OCI-M2 (cell line): ENCODE results near the gene DLD.
"Not testable (repeated sequence)": the region's sequence is repeated elsewhere in the genome, so short reads cannot be mapped to it uniquely, and the experiment has no call there.

Experiments
- DNase-seq: peaks from one replicate; lab custom pipeline; 2025; ENCODE audit not compliant: unreplicated experiment; lab: John Stamatoyannopoulos, UW

The DLD gene, protein sequence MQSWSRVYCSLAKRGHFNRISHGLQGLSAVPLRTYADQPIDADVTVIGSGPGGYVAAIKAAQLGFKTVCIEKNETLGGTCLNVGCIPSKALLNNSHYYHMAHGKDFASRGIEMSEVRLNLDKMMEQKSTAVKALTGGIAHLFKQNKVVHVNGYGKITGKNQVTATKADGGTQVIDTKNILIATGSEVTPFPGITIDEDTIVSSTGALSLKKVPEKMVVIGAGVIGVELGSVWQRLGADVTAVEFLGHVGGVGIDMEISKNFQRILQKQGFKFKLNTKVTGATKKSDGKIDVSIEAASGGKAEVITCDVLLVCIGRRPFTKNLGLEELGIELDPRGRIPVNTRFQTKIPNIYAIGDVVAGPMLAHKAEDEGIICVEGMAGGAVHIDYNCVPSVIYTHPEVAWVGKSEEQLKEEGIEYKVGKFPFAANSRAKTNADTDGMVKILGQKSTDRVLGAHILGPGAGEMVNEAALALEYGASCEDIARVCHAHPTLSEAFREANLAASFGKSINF

DNA sequence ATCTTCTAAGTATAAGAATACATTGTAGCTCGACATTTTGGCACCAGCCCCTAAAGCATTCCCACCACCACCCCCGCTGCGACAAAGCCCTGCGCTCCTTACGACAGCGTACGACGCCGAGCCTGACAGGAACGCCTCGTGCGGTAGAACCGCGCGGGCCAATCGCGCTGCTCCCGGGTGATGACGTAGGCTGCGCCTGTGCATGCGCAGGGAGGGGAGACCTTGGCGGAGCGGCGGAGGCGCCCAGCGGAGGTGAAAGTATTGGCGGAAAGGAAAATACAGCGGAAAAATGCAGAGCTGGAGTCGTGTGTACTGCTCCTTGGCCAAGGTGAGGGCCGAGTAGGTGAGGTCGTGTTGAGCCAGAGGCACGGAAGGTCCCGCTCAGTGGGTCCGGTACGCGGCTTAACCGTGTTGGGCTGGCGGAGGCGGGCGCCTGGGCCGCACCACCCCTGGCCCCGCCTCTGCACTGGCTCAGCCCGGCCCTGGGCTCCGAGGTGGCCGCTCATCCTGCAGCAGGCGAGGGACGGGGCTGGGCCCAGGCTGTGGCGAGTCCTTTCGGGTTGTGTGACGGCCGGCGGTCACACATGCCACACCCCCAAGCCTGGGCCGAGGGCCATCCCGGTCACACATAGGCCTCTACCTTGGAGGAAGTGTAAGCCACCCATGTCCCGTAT is at the start of gene DLD:
DLD (plus strand) TSS at position 222 of the 674 bp plus-strand sequence; CDS start at position 290, 68 bp downstream.
- DNase-seq, result no peak

DNA sequence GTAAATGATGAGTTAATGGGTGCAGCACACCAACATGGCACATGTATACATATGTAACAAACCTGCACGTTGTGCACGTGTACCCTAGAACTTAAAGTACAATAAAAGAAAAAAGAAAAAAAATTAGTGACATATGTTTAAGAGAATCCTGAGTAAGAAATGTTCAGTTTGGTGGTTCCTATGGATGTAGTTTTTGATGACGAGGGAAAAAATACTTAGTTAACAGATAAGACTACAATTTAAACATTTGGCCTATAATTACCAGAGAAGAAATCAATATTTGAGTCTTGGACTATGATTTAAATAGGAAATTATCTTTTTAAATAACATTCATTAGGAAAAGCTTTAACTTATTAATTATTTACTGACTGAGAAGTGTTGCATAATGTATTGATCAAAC is 48.8 kb upstream of the DLD start:
- no peak for DNase-seq

DNA sequence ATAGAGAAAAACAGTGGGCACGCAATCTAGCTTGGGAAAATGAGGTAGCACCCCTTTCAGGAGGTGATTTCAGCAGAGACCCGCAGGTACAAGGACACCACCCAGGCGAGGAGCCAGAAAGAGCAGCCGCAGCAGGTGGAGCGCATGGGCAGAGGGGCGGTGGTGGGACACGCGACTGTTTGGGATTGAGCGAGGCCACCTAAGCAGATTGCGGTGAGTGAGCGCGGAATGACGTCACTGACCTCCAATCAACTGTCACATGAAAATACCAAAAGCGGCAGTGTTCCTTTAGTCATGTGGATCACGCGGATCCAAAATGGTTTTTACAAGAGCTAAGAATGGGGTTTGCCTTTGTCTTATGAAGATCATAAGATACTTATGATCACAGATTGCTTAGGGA is 47.8 kb upstream of the DLD start:
- no peak for DNase-seq

DNA sequence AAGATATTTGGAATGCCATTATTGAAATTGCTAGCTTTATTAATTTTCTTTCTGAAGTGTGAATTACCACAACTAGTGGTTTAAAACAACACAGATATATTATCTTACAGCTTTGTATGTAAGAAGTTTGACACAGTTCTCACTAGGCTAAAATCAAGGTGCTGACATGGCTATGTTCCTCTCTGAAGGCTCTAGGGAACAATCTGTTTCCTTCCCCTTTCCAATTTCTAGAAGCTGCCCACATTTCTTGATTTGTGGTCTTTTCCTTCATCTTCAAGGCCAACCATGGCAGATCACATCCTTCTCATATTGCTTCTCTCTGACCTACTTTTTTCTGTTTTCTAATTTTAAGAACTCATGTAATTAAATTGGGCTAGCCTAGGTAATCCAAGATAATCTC is 44.7 kb upstream of the DLD start:
- no peak for DNase-seq

DNA sequence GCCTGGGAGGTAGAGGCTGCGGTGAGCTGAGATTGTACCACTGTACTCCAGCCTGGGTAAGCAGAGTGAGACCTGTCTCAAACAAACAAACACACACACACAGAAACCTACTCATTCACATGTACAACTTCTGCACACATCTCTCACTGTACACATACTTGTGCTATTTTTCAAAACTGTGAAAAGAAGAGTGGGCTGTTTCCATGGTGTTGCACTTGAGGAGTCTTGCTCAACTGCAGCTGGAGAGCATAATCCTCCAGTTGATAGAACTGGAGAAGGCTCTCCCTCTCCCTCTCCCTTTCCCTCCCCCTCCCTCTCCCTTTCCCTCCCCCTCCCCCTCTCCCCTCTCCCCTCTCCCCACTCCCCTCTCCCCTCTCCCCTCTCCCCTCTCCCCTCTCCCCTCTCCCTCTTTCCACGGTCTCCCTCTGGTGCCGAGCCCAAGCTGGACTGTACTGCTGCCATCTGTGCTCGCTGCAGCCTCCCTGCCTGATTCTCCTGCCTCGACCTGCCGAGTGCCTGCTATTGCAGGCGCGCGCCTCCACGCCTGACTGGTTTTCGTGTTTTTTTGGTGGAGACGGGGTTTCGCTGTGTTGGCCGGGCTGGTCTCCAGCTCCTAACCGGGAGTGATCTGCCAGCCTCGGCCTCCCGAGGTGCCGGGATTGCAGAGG is 43.7 kb upstream of the DLD start:
- no peak for DNase-seq

DNA sequence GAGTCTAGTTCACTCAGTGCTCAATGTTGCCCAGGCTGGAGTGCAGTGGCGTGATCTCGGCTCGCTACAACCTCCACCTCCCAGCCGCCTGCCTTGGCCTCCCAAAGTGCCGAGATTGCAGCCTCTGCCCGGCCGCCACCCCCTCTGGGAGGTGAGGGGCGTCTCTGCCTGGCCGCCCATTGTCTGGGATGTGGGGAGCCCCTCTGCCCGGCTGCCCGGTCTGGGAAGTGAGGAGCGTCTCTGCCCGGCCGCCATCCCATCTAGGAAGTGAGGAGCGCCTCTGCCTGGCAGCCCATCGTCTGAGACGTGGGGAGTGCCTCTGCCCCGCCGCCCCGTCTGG is 43.2 kb upstream of the DLD start:
- not testable (repeated sequence) for DNase-seq

DNA sequence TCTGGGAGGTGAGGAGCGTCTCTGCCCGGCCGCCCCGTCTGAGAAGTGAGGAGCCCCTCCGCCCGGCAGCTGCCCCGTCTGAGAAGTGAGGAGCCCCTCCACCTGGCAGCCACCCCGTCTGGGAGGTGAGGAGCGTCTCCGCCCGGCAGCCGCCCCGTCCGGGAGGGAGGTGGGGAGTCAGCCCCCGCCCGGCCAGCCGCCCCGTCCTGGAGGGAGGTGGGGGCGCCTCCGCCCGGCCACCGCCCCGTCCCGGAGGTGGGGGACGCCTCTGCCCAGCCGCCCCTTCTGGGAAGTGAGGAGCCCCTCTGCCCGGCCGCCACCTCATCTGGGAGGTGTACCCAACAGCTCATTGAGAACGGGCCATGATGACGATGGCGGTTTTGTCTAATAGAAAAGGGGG is 42.8 kb upstream of the DLD start:
- not testable (repeated sequence) for DNase-seq

DNA sequence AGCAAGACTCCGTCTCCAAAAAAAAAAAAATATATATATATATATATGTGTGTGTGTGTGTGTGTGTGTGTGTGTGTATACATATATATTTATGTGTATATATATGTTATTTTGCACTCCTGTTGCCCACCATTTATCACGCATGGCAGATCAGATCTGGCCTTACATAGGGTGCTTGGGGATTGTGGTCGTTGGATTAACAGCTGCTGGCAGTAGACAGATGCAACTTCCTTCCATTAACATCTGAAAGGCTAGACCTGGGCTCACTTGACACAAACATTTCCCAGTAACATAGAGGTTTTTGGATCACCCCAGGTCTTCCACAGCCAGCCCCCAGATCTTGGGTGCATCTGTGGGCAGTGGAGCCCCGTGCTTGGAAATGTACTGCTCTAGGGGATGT is 40.8 kb upstream of the DLD start:
- DNase-seq, result no peak

DNA sequence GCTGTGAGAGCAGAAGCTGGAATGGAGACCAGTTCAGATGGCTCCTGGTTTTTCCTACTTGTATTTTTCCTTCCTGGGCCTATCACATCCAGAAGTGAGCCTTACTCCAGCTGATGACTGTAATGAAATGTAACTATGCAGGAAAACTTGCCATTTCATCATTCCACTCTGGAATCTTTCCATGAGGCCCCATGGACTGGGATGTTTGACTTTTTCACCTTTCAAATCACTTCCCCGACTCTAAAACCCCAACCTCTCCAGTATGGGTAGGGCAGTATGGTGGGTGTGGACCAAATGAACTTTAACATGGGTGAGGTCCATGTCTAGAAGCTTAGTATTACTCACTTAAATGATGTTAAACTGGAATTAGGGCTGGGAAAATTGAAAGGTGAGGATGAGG is 40.3 kb upstream of the DLD start:
- DNase-seq, result no peak

DNA sequence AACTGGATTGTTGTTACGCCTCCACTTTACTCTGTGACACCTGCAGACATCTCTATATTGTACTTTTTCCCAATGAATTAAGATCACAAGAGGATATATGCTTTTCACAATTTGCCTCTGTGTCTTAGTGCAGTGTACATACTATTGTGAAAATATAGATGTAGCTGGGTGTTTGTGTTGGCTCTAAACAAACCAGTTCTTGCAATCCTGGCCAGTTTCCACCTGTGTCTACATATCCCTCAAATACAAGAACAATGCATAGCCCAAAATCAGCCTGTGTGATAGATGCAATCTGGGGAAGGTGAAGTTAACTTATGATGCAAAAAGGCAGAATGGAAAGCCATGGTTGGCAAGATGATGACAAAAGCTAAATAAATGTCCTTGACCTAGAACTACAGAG is 36.5 kb upstream of the DLD start:
- DNase-seq, result no peak

DNA sequence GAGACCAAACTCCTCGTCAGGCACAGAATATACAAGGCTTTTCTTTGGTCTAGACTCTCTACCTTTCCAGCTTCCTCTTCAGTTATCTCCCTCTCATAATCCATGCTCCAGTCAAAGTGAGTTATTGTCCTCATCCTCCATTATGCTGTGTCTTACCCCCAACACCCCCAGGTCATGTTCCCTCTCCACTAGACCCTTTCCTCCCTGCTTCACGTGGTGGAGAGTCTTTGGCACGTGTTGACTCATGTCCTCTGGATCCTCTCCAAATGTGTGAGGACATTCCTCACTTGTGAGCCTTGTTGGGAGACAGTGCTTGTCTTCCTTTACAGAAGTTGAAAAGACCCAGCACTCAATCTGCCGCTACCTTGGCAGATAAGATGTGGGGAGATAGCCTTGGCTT is 36.0 kb upstream of the DLD start:
- DNase-seq, result no peak

DNA sequence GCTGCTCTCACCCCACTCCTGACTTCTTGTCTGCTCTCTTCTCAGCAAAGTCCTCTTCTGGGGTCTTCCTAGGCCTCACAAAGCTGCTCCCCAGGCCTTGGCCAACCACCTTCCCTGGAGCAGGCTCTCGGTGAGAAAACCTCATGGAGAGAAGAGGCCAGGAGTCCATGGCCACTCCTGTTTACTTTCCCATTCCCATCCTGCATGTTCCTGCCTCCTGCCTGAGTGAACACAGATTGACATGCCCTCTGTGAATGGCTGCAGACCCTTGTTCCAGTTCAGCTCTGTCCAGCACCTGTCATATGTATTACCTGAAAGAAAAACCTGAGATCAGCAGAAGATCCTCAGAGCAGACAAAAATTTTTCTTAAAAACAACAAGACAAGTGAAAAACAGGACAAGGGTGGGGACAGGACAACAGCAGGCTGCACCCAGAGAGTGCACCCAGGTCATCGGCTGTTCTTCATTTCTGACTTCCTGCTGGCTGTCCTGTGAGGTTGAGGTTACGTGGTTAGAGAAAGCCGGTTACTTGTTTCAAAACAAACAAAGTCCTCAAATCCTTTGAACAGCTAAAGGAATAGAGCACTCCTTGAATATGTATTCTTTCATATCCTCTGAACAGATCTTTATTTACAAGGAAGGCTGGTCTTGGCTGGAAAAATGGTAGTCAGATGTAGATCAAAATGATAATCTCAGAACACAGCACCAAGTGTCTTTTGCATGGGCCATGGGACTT is 34.0 kb upstream of the DLD start:
- DNase-seq, result no peak

DNA sequence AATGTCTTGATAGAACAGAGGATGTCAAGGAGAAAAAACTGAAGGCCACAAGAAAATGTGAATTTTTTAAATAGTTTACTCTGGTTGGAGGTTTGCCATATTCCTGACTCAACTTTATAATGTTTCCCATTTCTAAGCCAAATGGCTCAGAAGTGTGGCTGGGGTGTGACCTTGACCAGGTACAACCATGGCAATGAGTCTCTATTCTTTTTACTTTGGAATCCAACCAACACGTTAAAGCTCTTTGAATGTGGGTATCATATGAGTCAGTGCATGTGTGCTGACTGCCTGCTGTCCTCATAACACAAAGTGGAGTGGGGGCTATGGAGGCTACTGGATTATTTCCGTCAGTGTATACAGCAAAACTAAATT is 33.5 kb upstream of the DLD start:
- DNase-seq, result no peak

DNA sequence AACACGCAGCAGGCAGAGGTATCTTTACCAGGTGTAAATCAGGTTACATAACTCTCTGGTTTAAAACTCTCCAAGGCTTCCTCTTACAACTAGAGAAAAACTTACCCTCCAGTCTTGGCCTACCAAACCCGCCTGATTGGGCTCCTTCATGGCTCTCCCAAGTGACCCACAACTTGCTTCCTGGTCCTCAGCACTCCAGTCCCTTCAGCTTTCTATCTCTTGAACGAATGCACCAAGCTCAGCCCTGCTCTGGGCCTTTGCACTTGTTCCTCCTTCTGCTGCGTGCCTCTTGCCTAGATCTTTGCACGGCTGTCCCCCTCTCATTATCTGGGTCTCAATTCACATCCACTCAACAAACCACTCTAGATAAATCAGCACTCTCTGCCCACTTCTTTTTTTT is 32.7 kb upstream of the DLD start:
- no peak for DNase-seq

DNA sequence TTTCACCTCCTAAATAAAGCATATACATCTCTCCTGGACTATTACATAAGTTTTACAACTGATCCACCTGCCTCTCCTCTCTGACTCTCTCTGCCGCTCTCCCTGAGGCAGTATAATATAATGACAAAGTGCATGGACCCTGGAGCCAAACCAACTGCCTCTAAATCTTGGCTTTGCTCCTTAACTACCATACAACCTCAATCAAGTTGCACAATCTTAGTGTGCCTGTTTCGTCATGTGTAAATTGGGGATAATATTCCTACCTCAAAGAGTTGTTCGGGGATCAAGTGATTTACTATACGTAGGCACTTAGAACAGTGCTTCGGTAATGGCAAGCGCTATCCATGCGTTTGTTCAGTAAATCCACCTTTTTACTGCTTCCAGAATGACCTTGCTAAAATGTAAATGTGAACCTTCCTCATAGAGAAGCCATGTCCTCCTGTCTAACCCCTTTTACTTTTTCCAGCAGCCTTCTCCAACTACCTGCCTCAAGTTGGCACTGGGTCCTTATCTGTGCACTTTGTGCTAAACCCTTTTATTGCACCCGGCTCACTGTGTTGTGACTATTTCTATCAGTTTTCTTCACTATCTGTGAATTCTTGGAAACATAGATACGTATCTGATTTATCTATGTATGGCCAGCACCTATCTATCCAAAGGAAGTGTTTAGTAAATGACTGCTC is 30.6 kb upstream of the DLD start:
- no peak for DNase-seq

DNA sequence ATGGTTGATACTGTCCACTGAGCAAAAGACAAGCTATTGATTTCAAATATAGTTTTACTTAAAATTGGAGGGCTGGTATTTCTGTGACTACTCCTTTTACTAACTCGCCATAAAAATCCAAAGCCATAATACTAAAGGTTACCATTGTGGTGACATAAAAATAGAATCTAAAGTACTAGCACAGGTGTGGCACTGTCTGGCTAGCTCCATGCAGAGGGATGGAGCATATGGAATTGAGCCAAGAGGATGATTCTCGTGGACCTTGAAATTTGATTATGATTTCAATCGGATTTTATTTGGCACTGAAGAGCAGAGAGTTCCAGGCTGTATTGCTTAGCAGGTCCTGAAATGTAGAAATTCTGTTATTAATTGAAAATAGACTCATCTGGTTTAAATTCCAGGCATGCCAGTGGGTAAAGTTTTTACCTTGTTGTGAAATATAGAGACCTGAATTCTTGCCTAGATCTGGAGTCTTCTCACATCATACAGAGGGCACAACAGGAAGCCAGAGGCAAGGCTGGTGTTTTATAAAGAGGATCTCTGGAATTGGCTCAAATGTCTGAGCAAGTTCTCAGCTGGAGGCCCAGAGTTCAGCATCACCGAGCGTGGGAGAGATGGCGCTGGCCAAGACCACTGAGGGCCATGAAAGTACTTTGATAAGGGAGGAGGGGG is 29.9 kb upstream of the DLD start:
- DNase-seq, result no peak

DNA sequence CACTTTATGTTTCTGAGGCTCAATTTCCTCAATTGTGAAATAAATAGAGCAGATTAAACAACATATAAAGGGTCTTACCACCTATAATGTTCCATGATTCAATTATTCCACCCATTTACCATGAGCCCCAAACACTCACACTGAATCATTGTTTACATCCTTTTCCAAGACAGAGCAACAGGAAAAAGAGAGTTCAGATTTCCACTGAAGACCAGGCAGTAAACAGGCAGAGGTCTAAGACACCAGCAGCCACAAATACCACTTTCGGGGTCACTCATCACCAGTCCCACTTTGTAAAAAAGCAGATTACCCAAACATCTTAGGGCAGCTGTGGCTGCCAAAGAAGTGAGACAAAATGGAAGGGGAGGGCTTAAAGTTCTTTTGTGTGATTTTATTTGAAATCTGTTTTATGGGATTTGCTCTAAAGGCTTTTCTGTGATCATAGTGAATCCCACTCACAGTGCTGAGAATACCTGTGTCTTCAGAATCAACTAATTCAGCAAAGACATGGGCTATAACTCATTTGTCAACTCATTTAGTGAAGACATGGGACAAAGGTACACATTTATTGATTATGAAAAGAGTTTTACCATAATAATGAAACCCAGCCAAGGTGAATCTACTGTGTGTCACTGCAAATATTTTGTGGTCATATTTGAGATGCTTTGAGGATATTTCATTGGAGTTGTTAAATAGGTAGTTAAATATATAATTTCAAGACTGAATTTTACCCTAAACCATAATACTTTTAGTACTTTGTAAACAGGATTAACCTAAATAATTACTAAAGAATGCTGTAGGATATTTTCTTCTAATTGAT is 24.8 kb upstream of the DLD start:
- DNase-seq, result no peak

DNA sequence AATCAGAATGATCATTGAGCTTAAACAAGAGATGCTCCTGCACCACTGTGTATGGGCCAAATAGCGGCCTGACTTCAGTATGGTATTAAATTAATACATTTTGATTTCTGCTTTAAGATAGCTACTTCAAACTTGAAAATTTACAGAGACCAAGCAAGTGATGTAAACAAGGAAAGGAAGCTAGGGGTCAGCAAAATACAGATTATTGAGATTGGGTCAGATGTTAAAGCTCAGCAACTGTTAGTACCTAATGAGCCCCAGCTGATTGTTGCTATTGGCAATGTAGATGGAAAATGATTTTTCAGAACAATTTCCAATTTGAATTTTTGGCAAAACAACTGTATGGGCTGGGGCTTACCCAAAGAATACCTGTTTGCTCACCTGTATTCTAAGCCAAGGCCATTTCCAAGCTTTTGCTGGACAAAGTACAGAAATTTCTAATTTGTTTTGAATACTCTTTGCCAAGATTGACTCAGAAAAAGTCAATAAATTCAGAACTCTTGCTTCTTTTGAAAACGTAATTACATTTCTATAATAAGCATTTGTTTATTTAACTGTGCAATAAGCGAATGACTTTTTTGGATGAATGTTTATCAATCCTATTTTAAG is 23.0 kb upstream of the DLD start:
- DNase-seq, result no peak

DNA sequence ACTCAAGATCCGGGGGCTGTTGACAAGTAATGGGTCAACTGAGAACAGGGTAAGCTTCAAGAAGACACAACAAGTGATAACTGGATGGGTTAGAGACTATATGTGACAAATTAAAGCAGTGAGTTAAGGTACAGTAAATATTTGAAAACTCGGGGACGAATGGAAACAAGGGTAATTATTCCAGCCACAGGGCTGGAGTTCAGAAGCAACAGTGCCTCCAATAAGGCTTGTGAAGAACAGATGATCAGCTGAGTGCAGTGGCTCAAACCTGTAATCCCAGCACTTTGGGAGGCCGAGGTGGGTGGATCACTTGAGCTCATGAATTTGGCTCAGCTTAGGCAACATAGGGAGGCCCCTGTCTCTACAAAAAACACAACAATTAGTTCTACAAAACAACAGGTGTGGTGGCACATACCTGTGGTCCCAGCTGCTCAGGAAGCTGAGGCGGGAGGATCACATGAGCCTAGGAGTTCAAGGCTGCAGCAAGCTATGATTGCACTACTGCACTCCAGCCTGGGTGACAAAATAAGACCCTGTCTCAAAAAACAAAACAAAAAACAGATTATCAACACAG is 20.5 kb upstream of the DLD start:
- DNase-seq, result no peak
